Measurements from ENCODE around the gene NOP53. TPM values are rescaled to one million over a fixed set of nuclear protein-coding genes. Genes with fewer than 3 reads are reported as not detected.

The NOP53 gene
- total and polyA plus RNA-seq, 2 of the 4 experiments (the other 2 are of a cell fraction), result 59.5 to 83.2 TPM

- POLR2A ChIA-PET (ENCODE audit: unreplicated experiment), result no interaction called here
Observed at GRCh38 chr19:47756953-47757608, 11.7 kb downstream of the NOP53 start.

More at GRCh38 chr19:47756953-47757608, 11.7 kb downstream of the NOP53 start:
- H3K4ac ChIP-seq (ENCODE audit: low read depth, low read length), result no peak overlapping the region
- H3K14ac ChIP-seq (replicated peaks; ENCODE audit: low read depth, low read length), result no peak overlapping the region
- H3K79me1 ChIP-seq (ENCODE audit: low read depth in 1 of 2, low read length in 2 of 2), result no peaks in the 10 kb centered on the region; a peak in 1 of 4 replicates
- H2BK20ac ChIP-seq (ENCODE audit: low read depth, low read length), result no peak overlapping the region
- no peaks in the 10 kb centered on the region for H3K9me3 ChIP-seq (ENCODE audit: control insufficient read depth, insufficient read depth, low read length)
- in situ Hi-C loops (cut with MboI; ENCODE audit: low sequenced_read_pairs) (no loop called here), dilution Hi-C loops (cut with HindIII; ENCODE audit: low sequenced_read_pairs, unreplicated experiment) (no loop called here), intact Hi-C loops (cut with micrococcal nuclease) (no loop called here)
- no peak overlapping the region for H4K8ac ChIP-seq (ENCODE audit: low read depth in 2 of 2, low read length in 2 of 2)
- H2BK120ac ChIP-seq (ENCODE audit: low read depth, low read length), result no peak overlapping the region
- no peak overlapping the region for H3K56ac ChIP-seq (ENCODE audit: extremely low read depth, insufficient read depth, low read length)
- no peak overlapping the region for H4K91ac ChIP-seq (ENCODE audit: insufficient read depth, low read depth, low read length)
- H3K9ac ChIP-seq (ENCODE audit: low read depth, low read length), result no peak overlapping the region
- no peaks in the 10 kb centered on the region for H3K9me1 ChIP-seq (ENCODE audit: insufficient read depth, low read length)
- no TSS peak for BruUV-seq (replicated peaks)
- H3K18ac ChIP-seq (ENCODE audit: low read depth, low read length), result no peak overlapping the region
- H3K23ac ChIP-seq (ENCODE audit: low read depth, low read length), result no peak overlapping the region
- 93% methylated on average over 10 of the region's 22 CpGs; no CpG with 5 or more reads in 1 of the 2 experiments for WGBS, 2 experiments (ENCODE audit: extremely low coverage in 2 of 2, insufficient read length in 1 of 2)
- CTCF ChIA-PET, result no interaction called here
- no peaks in the 10 kb centered on the region for H3K27me3 ChIP-seq (ENCODE audit: control insufficient read depth, insufficient read depth, low read length)
- ATAC-seq (ENCODE audit: low read depth), result no peak
- DNase-seq, result no peak
- H2BK15ac ChIP-seq (ENCODE audit: low read depth, low read length), result no peak overlapping the region
- peaks cover 65% of the 10 kb centered on the region for H3K36me3 ChIP-seq (ENCODE audit: control insufficient read depth, insufficient read depth, low read length)
- H3K27ac ChIP-seq (ENCODE audit: insufficient read depth, low read length), result no peak overlapping the region
- peak overlapping the region; percentile 16 for H2AK9ac ChIP-seq (replicated peaks; ENCODE audit: low read depth, low read length, poor library complexity)
- no peak overlapping the region for H2AFZ ChIP-seq (replicated peaks; ENCODE audit: low read length, poor library complexity)
- no peaks in the 10 kb centered on the region for H3K4me1 ChIP-seq (ENCODE audit: control insufficient read depth, insufficient read depth, low read length)
- no peak overlapping the region for H3K4me3 ChIP-seq (ENCODE audit: insufficient read depth, low read depth, low read length)
- no peaks in the 10 kb centered on the region for H4K20me1 ChIP-seq (ENCODE audit: insufficient read depth, low read length)
- no peak overlapping the region for H3K4me2 ChIP-seq (ENCODE audit: low read depth, low read length)
- no peak overlapping the region for H4K5ac ChIP-seq (ENCODE audit: low read depth, low read length)
- H2AK5ac ChIP-seq (ENCODE audit: low read depth, low read length), result no peak overlapping the region
- no peak for TF ChIP-seq RFX5 (IDR thresholded peaks at IDR 0.05; ENCODE audit: low read depth, low read length)
- no peak overlapping the region for H2BK5ac ChIP-seq (ENCODE audit: low read depth, low read length, poor library complexity, severe bottlenecking)

Measured in IMR-90 (cell line).